SKM-1 treated with dmso at 0.1 percent for 144 hours (cell line): ENCODE measurements around the gene TOP3A.
"Not testable (repeated sequence)": the region's sequence is repeated elsewhere in the genome, so short reads cannot be mapped to it uniquely, and the experiment has no call there.

Experiments used
- DNase-seq: peaks from one replicate; lab custom pipeline; 2025; ENCODE audit not compliant: unreplicated experiment; lab: John Stamatoyannopoulos, UW

Gene TOP3A

DNA sequence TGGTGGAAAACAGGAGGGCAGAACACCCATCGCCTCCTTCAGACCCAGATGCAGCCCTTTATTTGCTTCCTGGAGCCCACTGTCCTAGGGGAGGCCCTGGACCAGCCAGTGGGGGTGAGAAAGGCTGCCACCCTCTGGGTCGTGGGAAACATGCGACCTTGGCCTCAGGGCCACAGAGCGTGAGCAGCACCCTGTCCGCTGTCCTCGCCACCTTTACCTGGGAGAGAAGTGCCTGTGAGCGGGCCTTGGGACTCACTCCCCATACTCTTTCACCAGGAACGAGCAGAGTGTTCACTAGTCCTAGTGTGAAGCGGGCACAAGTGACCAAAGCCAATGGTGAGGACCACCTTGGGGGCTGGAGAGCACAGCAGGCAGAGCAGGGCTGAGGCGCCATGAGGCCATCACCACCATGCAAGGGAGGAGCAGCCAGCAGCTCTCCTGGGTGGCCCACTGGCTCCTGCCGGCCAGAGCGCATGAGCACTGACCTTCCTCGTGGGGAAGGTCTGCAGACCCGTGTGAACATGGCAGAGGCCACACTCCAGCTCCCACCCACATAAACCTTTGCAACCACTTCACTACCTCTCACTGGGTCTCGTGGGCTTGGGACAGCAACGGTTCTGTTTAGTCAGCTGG lies 8.8 kb upstream of the TOP3A start:
- DNase-seq: no peak

DNA sequence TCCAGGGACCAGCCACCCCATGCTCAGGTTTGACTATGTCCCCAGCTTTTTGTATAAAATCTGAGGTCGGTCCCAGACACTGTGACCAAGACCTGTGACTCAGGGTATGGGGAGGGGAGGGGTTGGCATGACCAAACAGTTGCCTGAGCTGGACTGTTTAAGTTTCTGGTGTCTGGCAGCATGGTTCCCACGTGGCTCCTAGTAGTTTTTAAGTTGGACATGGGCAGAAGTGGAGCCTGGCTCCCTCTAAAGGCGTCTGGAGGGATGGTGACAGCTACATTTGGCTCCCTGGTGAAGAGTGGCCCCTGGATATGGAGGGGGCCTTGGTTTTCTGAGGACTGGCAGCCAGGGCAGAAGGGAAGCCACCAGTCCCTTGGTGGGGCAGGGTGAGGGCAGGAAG lies 8.2 kb upstream of the TOP3A start:
- no peak for DNase-seq

DNA sequence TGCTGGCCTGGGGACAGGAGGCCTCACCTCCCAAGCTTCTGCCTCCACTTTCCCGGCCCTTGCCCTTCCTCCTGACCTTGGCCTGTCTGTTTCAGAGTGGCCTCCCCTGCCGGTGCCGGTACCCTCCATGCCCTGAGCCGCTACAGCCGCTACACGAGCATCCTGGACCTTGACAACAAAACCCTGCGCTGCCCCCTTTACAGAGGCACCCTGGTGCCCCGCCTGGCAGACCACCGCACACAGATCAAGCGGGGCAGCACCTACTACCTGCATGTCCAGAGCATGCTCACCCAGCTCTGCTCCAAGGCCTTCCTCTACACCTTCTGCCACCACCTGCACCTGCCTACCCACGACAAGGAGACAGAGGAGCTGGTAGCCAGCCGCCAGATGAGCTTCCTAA lies 7.7 kb upstream of the TOP3A start:
- DNase-seq: no peak

DNA sequence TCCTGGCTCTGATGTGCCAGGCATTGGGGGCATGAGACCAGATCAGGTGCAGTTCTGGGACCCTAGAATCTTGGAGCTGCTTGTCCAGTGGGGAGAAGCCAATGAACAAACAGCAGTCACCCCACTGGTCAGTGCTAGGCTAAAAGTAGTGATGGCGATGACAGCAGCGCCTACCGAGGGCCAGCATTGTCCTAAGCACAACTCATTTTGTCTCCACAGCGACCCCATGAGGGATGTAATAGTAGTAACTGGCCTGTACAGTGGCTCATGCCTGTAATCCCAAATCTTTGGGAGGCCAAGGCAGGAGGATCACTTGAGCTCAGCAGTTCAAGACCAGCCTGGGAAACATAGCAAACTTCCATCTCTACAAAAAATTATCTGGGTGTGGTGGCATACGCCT lies 6.5 kb upstream of the TOP3A start:
- no peak for DNase-seq

DNA sequence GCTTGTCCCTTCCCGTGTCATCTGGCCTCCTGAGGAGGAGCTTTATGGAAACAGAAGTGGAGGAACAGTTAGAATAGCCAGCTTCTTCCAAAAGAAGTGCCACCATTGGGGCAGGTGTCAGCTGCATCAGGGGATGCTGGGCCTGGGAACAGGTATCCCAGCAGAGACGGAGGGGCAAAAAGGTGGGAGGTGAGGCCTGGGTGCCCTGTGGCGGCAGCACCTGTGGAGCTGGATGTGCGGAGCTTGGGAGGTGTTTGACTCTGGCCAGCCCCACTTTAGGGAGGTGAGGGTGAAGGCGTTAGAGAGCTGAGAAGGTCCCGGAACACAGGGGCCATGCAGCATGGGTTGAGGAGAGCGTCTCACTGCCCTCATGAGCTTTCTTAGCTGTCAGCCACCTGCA lies 5.5 kb upstream of the TOP3A start:
- DNase-seq: no peak

DNA sequence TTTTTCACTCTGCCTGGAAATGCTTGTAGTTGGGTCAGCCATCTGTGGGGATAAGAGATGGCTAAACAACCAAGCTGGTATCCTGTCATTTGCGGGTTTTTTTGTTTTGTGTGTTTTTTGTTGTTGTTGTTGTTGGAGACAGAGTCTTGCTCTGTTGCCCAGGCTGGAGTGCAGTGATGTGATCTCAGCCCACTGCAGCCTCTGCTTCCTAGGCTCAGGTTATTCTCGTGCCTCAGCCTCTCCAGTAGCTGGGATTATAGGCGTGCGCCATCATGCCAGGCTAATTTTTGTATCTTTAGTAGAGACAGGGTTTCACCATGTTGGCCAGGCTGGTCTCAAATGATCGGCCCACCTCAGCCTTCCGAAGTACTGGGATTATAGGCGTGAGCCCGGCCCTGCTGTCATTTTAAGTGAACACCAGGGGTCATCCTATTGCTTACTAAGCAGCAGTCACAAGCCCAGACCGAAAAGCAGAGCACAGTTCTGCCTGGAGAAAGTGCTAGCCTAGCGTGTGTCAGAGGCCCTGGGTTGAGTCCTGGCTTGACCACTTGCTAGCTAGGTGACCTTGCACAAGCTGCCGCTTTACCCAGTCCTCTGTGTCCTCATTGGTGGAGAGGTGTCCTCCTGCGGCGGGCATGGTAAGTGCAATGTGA lies 4.9 kb upstream of the TOP3A start:
- peak; percentile 6 for DNase-seq

DNA sequence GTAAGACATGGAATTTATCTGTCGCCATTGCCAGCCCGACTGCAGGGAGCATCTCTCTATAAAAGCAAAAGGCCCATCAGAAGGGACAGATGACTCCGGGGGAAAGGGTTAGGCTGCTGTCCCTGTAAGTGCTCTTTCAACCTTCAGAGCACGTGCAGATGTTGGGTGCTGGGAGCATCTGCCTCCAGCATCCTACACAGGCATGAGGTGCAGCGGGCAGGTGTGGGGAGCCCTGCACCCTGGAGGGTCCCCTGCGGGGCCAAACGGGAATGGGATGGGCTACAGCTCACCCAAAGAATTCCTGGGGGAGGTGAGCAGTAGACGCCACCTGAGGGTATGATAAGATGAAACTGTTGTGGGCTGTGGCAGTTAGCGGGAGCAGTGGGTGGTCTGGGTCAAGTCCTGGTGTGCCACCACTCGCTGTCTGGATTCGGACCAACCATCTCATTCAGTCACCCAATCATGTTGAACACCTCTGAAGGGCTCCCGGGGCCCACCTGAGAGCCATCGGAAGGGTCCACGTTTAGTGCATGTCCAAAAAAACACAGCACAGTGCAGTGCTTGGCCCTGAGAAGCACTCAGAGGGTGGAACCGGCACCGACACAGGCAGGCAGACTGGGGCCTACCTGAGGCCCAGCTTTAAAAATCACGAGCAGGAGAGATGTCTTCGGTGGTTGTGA lies 4.1 kb upstream of the TOP3A start:
- no peak for DNase-seq

DNA sequence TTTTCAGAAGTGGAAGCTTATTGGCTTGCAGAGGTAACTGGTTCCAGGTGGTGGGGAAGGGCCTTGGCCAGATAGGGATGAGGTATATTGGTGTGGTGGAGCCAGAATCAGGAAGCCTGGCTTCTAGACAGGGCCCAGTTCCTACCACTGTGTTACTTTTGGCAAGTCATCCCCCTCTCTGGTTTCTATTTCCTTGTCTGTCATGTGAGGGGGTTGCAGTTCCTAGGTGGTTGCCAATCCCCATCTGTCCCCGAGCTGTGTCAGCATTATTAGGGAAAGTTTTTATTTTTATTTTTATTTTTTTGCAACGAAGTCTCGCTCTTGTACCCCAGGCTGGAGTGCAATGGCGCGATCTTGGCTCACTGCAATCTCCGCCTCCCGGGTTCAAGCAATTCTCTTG lies 3.3 kb upstream of the TOP3A start:
- DNase-seq: no peak

DNA sequence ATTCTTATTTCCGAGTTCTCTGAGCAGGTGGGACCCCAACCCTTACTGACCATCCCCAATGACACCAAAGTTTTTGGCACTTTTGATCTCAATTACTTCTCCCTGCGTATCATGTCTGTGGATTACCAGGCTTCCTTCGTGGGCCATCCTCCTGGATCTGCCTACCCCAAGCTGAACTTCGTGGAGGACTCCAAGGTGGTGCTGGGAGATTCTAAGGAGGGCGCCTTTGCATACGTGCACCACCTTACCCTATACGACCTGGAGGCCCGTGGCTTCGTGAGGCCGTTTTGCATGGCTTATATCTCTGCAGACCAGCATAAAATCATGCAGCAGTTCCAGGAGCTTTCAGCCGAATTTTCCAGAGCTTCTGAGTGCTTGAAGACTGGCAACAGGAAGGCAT lies 1.2 kb upstream of the TOP3A start:
- DNase-seq: no peak

DNA sequence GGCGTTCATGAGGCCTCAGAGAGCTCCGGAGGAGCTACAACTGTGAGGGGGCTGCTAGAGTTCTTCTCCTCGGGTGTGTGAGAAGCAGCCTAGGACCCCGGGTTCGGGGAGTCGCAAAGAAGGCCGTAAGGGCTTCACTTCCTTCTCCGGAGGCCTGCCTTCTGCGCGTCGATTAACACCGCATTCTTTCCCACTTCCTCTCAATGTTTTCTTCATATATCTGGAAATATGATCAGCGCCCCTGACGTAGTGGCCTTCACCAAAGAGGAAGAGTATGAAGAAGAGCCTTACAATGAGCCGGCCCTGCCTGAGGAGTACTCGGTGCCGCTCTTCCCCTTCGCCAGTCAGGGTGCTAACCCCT lies 748 bp upstream of the TOP3A start:
- peak; percentile 39 for DNase-seq

DNA sequence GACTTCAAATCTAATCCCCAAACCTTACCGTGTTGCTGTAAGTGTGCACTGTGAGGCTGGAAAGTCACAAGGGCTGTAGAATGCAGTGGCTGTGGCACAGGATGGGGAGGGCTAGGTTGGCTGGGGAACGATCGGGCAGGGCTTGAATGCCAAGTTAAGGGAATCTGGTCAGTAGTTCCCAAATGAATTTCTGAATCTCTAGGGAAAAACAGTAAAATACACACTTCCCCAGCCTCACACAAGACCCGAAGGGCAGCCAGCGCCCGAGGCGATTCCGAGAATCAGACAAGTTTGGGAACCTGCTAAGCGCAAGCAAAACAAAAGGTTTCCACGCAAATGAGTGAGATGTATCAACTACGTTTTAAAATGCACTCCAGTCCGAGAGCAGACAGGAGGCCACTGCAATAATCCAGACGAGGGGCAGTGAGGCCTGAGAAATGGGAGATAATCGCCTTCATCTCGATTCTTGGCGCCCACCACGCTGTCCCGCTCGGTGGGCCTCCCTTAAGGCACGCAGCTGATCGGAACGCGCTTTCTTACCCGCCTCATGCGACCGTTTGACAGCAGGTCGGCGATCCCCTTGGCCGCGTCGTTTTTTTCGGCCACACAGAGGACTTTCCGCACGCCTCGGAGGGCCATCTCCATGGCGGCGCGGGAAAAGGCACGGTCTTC lies 599 bp downstream of the TOP3A start:
- no peak for DNase-seq

DNA sequence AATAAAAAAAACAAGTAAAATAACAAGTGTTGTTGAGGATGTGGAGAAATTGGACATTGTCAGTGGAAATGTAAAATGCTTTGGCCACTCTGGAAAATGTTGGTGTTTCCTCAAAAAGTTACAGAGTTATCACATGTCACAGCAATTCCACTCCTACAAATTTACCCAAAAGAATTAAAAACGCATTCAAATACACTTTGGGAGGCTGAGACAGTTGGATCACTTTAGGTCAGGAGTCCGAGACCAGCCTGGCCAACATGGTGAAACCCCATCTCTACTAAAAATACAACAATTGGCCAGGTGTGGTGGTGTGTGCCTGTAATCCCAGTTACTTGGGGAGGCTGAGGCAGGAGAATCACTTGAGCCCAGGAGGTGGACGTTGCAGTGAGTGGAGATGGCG lies 5.6 kb downstream of the TOP3A start:
- no peak for DNase-seq

DNA sequence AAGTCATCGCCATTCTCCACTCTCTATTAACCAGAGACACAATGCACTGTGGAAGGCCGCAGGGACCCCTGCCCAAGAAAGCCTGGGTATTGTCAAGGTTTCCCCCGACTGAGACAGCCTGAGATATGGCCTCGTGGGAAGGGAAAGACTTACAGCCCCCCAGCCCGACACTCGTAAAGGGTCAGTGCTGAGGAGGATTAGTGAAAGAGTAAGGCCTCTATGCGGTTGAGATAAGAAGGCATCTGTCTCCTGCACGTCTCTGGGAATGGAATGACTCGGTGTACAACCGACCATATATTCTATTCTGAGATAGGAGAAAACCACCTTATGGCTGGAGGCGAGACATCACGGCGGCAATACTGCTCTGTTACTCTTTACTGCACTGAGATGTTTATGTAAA lies 11.6 kb downstream of the TOP3A start:
- not testable (repeated sequence) for DNase-seq

DNA sequence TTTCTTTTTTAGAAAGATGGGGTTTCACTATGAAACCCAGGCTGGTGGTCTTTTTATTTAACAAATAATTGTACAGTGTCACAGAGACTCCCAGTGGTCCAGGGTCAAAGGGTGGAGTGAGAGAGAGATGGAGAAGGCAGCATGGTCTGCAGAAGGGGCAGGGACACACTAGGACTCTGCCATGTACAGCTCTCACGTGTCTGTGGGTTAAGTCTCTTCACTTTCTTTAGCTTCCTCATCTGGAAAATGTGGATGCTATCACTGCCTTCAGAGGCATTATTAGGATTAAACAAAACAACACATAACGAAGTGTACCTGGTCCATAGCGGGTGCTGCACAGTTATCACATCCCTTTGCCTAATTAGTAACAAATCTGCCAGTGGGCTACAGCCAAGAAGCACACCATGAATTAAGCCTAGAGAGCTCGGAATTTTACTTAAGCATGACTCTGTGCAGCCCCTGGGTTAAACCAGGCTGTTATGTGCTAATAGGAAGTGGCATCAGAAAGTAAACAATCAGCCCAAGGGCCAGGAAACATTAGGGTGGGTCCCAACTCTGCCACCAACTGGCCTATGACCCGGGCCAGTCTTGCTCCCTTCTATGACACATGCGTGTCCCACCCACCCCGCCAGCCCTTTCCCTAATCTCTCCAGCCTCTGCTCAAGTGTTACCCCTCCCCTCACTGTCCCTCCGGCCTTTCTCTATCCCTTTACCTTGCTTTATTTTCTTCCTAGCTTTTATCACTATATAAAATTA lies 13.9 kb downstream of the TOP3A start:
- DNase-seq: no peak

DNA sequence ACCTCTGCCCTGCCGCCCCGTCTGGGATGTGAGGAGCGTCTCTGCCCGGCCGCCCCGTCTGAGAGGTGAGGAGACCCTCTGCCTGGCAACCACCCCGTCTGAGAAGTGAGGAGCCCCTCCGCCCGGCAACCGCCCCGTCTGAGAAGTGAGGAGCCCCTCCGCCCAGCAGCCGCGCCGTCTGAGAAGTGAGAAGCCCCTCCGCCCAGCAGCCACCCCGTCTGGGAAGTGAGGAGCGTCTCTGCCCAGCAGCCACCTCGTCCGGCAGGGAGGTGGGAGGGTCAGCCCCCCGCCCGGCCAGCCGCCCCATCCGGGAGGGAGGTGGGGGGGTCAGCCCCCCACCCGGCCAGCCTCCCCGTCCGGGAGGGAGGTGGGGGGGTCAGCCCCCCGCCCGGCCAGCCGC lies 16.7 kb downstream of the TOP3A start:
- DNase-seq: not testable (repeated sequence)

DNA sequence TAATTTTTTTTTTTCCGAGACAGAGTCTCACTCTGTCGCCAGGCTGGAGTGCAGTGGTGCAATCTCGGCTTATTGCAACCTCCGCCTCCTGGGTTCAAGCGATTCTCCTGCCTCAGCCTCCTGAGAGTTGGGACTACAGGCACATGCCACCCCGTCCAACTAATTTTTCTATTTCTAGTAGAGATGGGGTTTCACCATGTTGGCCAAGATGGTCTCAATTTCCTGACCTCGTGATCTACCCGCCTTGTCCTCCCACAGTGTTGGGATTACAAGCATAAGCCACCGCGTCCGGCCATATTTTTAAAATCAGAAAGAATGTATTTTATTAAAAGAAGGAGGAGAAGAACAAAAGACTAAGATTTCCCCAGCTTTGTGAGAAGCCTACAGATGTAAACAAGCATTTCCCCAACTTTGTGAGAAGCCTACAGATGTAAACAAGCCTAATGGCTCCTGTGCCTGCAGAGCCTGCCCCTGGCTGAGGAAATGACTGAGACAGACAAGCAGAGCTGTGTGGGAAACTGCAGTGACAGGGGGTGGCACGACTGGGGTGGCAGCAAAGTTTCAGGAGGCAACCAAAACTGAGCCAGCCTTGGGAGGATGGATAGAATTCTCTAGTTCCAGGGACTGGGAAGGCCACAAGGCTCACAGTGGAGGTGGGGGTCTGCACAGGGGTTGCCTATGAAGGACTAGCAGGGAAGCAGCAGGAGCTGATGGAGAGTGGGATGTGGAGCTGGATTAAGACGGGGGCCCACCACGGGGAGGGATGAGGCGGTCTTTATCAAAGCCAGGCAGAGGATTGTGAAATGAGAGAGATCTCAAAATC lies 22.9 kb downstream of the TOP3A start:
- DNase-seq: no peak

DNA sequence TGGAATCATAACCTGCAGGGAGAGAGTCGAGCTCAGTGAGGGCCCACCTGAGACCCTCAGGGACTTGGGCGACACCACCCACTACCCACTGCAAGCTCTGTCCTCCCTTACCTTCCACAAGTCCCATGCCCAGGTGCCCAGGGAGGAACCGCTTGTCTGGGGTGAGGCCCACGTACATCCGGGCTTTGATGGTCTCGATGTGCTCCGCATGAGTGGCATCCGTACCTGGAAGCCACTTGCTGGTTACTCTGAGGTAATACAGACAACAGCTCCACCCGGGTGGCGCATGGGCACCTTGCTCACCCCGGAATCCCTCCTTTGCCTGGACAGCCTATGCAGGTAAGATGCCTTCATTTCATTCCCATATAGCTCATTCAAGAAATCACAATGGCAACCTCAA lies 29.5 kb downstream of the TOP3A start:
- no peak for DNase-seq

DNA sequence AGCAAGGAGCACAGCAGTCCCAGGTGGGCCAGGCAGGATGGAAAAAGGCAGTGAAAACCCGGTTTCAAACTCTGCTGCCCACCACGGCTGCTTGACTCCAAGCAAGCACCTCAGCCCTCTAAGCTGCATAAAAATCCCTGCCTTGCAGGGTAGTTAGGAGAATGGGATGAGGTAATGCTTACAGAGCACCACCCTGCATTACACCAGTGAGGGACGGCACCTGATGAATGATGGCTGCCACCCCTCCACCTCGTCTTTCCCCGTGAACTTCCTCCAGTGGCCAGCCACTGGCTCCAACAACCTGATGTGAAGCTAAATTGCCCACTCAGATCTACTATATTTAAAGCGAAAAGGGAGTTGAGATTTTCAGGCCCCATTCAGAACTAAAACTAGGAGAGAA lies 33.0 kb downstream of the TOP3A start:
- DNase-seq: no peak

DNA sequence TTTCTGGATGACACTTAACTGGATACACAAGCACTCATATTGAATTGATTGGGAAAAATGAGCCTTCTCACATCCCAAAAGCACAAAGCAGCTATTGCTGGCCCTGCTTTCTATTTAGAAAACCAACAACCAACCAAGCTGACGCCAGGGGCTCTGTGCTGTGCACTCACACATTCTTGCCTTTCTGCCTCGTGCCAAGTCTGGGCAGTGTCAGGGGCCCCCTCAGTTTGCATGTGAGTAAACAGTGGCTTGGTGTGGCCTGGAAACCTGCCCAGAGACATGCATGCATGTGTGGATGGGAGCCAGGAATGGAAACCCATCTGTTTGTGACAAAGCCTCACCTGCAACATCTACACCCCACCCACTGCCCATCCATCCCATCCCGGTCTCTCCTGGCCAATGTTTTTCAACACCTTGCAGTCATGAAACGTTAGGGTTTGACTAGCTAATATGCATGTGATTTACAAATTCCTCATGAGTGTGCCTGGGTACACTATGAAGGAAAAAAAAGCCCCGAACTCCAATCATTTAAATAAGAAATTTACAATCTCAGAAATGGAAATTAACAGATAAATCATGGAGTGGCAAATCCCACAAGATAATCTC lies 33.9 kb downstream of the TOP3A start:
- no peak for DNase-seq

DNA sequence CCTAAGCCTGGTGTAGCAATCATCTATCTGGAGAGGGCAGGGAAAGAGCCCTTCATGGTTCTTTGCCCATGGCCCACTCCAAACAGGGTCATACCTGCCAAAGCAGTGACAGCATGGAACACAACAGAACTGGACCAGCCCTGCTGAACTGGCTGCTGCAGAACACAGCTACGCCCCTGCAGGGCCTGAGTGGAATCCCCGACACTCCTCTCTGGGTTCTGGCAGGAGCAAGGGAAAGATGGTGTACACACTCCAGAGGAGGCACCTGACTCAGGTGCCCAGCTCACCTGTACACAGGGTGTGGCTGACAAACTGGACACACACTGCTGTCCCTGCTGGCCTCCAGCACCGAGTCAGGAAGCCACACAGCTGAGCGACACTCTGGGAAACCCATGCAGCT lies 34.5 kb downstream of the TOP3A start:
- no peak for DNase-seq
